HepG2 (cell line): ENCODE results near the gene CACNB4. TPM values are rescaled to one million over a fixed set of nuclear protein-coding genes. Genes with fewer than 3 reads are reported as not detected.

ENCODE experiments used
- FOXJ3 ChIP-seq: sonication (generic); formaldehyde crosslinking; IDR thresholded peaks from 2 replicates; pipeline ENCODE4 v1.4.0; 2020; ENCODE audit warnings: missing genetic modification reagents, mild to moderate bottlenecking, borderline replicate concordance
- HOXD1 ChIP-seq: sonication (generic); formaldehyde crosslinking; IDR thresholded peaks from 2 replicates; pipeline ENCODE4 v1.5.0; 2020; ENCODE audit warnings: missing genetic modification reagents
- NKX3-1 ChIP-seq: sonication (generic); formaldehyde crosslinking; IDR thresholded peaks from 2 replicates; pipeline ENCODE4 v1.5.0; 2020; ENCODE audit warnings: missing genetic modification reagents
- SP1 ChIP-seq, 2 experiments: fragments of 450-650 bp in 1 of 2; sonication (generic) in 1 of 2; formaldehyde crosslinking in 1 of 2; IDR thresholded peaks; 2 replicates each; pipeline versions ENCODE4 v1.4.0 to v1.6.1; 2016 to 2020; ENCODE audit warnings: missing genetic modification reagents in 1 of 2
- SPEN ChIP-seq: sonication (generic); formaldehyde crosslinking; IDR thresholded peaks from 2 replicates; pipeline ENCODE4 v1.5.1; 2020; ENCODE audit warnings: low read depth, mild to moderate bottlenecking, missing genetic modification reagents
- XRCC5 ChIP-seq: fragments of 200-400 bp; formaldehyde crosslinking; optimal IDR thresholded peaks from 2 replicates; pipeline ENCODE3; 2017; ENCODE audit warnings: mild to moderate bottlenecking, low read length
- ZFP62 ChIP-seq: sonication (generic); formaldehyde crosslinking; IDR thresholded peaks from 2 replicates; pipeline ENCODE4 v1.4.0; 2020; ENCODE audit warnings: missing genetic modification reagents
- ZFP90 ChIP-seq: sonication (generic); formaldehyde crosslinking; IDR thresholded peaks from 2 replicates; pipeline ENCODE4 v1.8.0; 2022; ENCODE audit warnings: missing genetic modification reagents, mild to moderate bottlenecking, inconsistent platforms, borderline replicate concordance
- ZNF10 ChIP-seq: sonication (generic); formaldehyde crosslinking; IDR thresholded peaks from 2 replicates; pipeline ENCODE4 v1.4.0; 2020; ENCODE audit warnings: mild to moderate bottlenecking, low read depth, missing genetic modification reagents, borderline replicate concordance
- ZNF251 ChIP-seq: sonication (generic); formaldehyde crosslinking; IDR thresholded peaks from 2 replicates; pipeline ENCODE4 v1.9.0; 2021; ENCODE audit warnings: mild to moderate bottlenecking, missing genetic modification reagents
- ZNF430 ChIP-seq: sonication (generic); formaldehyde crosslinking; IDR thresholded peaks from 2 replicates; pipeline ENCODE4 v1.9.0; 2021; ENCODE audit warnings: mild to moderate bottlenecking, missing genetic modification reagents
- ZNF446 ChIP-seq: sonication (generic); formaldehyde crosslinking; IDR thresholded peaks from 2 replicates; pipeline ENCODE4 v1.5.0; 2020; ENCODE audit warnings: mild to moderate bottlenecking, missing genetic modification reagents
- ZNF510 ChIP-seq: sonication (generic); formaldehyde crosslinking; IDR thresholded peaks from 2 replicates; pipeline ENCODE4 v1.4.0; 2020; ENCODE audit warnings: low read depth, mild to moderate bottlenecking, missing genetic modification reagents
- ZNF543 ChIP-seq: sonication (generic); formaldehyde crosslinking; IDR thresholded peaks from 2 replicates; pipeline ENCODE4 v1.4.0; 2020; ENCODE audit warnings: mild to moderate bottlenecking, missing genetic modification reagents
- ZNF619 ChIP-seq: sonication (generic); formaldehyde crosslinking; IDR thresholded peaks from 2 replicates; pipeline ENCODE4 v1.4.0; 2020; ENCODE audit warnings: mild to moderate bottlenecking, missing genetic modification reagents
- ZNF644 ChIP-seq: IDR thresholded peaks from 2 replicates; pipeline ENCODE4 v1.6.1; 2016; ENCODE audit warnings: low read depth
- ZNF761 ChIP-seq: sonication (generic); formaldehyde crosslinking; conservative IDR thresholded peaks from 2 replicates; pipeline ENCODE4 v1.4.0; 2020; ENCODE audit warnings: mild to moderate bottlenecking, missing genetic modification reagents
- ZNF792 ChIP-seq: IDR thresholded peaks from 2 replicates; pipeline ENCODE4 v1.6.1; 2016
- polyA plus RNA-seq, 8 experiments: library from polyadenylated mRNA; depleted of rRNA in 3 of 8; stranded (reverse) in 7 of 8; unstranded in 1 of 8; fragments of >200 nt; fragmentation: Illumina TruSeq in 4 of 8; extraction: Trizol in 4 of 8; gene quantifications; 2 replicates each; pipeline versions ENCODE4 v1.2.1 to v1.2.3, GENCODE V29; 2011 to 2016; ENCODE audit warnings: low read depth in 4 of 8, missing spikeins in 1 of 8, mixed read lengths in 1 of 8; ENCODE audit not compliant: insufficient read depth in 1 of 8
- total RNA-seq, 5 experiments: library from RNA; depleted of rRNA; stranded (reverse); fragments of >200 nt; fragmentation: Illumina TruSeq; extraction: Trizol; gene quantifications; 2 replicates each; pipeline ENCODE4 v1.2.3, GENCODE V29; 2016; ENCODE audit warnings: low read depth in 1 of 5
- TF ChIP-seq, protein P1 (sequence below): sonication (generic); formaldehyde crosslinking; IDR thresholded peaks from 2 replicates; pipeline ENCODE4 v1.4.0; 2020; ENCODE audit warnings: missing genetic modification reagents, borderline replicate concordance
- TF ChIP-seq, protein P2 (sequence below): sonication (generic); formaldehyde crosslinking; IDR thresholded peaks from 2 replicates; pipeline ENCODE4 v1.4.0; 2020; ENCODE audit warnings: mild to moderate bottlenecking, missing genetic modification reagents
- TF ChIP-seq, protein P3 (sequence below): sonication (generic); formaldehyde crosslinking; IDR thresholded peaks from 2 replicates; pipeline ENCODE4 v1.4.0; 2020; ENCODE audit warnings: missing genetic modification reagents

The CACNB4 gene
- total and polyA plus RNA-seq, 2 of the 13 experiments (the other 11 are each of a cell fraction or from before 2014, with no cell fraction given) = 5.1 to 14.3 TPM

DNA sequence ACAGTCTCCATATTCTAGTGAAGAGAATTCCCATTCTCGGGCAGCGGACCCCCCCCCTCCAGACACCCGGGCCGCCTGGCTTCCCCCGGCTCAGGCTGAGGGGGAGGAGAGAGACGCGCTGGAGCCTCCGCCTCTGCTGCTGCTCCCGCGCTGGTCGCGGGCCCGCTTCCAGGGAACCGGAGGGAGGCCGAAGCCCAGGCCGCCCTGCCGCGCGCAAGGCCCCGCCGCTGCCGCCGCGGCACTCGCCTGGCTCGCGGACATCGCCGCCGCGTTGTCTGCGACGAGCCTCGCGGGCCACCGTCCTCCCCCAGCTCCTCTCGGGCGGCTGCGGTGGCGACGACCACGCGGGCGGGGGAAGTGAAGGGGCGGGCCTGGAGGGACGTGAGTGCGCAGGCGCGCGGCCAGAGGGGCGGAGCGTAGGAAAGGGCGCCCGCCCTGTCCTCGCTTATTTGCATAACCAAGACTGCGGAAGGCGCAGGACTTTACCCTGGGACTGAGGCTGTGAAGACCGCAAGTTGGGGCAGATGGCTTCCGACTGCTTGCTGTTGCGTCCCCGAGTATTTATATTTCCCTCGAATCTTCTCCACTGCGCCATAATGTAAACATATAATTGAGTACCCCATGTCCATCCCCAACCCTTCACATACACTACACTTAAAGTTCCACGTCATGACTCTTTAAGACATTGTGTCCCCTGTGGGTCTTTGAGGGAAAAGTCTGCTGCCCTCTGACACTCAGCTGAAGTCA is 270.5 kb downstream of the CACNB4 start, which contains the start of gene ARL5A (continued):
- TF ChIP-seq, protein P1, sequence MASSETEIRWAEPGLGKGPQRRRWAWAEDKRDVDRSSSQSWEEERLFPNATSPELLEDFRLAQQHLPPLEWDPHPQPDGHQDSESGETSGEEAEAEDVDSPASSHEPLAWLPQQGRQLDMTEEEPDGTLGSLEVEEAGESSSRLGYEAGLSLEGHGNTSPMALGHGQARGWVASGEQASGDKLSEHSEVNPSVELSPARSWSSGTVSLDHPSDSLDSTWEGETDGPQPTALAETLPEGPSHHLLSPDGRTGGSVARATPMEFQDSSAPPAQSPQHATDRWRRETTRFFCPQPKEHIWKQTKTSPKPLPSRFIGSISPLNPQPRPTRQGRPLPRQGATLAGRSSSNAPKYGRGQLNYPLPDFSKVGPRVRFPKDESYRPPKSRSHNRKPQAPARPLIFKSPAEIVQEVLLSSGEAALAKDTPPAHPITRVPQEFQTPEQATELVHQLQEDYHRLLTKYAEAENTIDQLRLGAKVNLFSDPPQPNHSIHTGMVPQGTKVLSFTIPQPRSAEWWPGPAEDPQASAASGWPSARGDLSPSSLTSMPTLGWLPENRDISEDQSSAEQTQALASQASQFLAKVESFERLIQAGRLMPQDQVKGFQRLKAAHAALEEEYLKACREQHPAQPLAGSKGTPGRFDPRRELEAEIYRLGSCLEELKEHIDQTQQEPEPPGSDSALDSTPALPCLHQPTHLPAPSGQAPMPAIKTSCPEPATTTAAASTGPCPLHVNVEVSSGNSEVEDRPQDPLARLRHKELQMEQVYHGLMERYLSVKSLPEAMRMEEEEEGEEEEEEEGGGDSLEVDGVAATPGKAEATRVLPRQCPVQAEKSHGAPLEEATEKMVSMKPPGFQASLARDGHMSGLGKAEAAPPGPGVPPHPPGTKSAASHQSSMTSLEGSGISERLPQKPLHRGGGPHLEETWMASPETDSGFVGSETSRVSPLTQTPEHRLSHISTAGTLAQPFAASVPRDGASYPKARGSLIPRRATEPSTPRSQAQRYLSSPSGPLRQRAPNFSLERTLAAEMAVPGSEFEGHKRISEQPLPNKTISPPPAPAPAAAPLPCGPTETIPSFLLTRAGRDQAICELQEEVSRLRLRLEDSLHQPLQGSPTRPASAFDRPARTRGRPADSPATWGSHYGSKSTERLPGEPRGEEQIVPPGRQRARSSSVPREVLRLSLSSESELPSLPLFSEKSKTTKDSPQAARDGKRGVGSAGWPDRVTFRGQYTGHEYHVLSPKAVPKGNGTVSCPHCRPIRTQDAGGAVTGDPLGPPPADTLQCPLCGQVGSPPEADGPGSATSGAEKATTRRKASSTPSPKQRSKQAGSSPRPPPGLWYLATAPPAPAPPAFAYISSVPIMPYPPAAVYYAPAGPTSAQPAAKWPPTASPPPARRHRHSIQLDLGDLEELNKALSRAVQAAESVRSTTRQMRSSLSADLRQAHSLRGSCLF (CRISPR knock-in tag) = no peak
- TF ChIP-seq SP1 (IDR thresholded peaks at IDR 0.05) (no peak), SP1 (CRISPR knock-in tag; IDR thresholded peaks at IDR 0.05) (peak; percentile 93), ZNF543 (CRISPR knock-in tag) (peak; percentile 78), ZNF792 (CRISPR knock-in tag) (peak; percentile 61; the same call in 1 of the 2 replicates), ZNF446 (peak; percentile 91), ZNF644 (CRISPR knock-in tag) (no peak; the same call in 1 of the 2 replicates), HOXD1 (CRISPR knock-in tag) (peak; percentile 67), ZNF510 (no peak; the same call in 1 of the 2 replicates), ZFP62 (no peak), ZNF761 (CRISPR knock-in tag) (peak; percentile 65; the same call in 1 of the 2 replicates), SPEN (CRISPR knock-in tag) (peak; percentile 95), FOXJ3 (CRISPR knock-in tag) (0 out of 2 replicates have a peak, but pooled peaks have one; percentile 33), NKX3-1 (CRISPR knock-in tag) (no peak), ZNF430 (CRISPR knock-in tag) (peak; percentile 93), ZNF619 (CRISPR knock-in tag) (no peak), ZNF10 (CRISPR knock-in tag) (no peak), ZNF251 (no peak), ZFP90 (CRISPR knock-in tag) (peak; percentile 51; the same call in 1 of the 2 replicates), XRCC5 (peak; percentile 46)
- TF ChIP-seq, protein P2, sequence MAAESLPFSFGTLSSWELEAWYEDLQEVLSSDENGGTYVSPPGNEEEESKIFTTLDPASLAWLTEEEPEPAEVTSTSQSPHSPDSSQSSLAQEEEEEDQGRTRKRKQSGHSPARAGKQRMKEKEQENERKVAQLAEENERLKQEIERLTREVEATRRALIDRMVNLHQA (CRISPR knock-in tag) = no peak
- TF ChIP-seq, protein P3, sequence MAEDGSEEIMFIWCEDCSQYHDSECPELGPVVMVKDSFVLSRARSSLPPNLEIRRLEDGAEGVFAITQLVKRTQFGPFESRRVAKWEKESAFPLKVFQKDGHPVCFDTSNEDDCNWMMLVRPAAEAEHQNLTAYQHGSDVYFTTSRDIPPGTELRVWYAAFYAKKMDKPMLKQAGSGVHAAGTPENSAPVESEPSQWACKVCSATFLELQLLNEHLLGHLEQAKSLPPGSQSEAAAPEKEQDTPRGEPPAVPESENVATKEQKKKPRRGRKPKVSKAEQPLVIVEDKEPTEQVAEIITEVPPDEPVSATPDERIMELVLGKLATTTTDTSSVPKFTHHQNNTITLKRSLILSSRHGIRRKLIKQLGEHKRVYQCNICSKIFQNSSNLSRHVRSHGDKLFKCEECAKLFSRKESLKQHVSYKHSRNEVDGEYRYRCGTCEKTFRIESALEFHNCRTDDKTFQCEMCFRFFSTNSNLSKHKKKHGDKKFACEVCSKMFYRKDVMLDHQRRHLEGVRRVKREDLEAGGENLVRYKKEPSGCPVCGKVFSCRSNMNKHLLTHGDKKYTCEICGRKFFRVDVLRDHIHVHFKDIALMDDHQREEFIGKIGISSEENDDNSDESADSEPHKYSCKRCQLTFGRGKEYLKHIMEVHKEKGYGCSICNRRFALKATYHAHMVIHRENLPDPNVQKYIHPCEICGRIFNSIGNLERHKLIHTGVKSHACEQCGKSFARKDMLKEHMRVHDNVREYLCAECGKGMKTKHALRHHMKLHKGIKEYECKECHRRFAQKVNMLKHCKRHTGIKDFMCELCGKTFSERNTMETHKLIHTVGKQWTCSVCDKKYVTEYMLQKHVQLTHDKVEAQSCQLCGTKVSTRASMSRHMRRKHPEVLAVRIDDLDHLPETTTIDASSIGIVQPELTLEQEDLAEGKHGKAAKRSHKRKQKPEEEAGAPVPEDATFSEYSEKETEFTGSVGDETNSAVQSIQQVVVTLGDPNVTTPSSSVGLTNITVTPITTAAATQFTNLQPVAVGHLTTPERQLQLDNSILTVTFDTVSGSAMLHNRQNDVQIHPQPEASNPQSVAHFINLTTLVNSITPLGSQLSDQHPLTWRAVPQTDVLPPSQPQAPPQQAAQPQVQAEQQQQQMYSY (CRISPR knock-in tag) = 0 out of 2 replicates have a peak, but pooled peaks have one; percentile 41
